HCT116 (cell line): ENCODE results near the gene PANK3. TPM values are rescaled to one million over a fixed set of nuclear protein-coding genes. Genes with fewer than 3 reads are reported as not detected.
"Not testable (repeated sequence)": the region's sequence is repeated elsewhere in the genome, so short reads cannot be mapped to it uniquely, and the experiment has no call there.

ENCODE experiments used
- ATAC-seq: fragments of 200-7000 bp; cut with Tn5 transposase; 2 replicates; pipeline ENCODE4 v1.9.1; 2020; ENCODE audit warnings: mild to moderate bottlenecking, moderate library complexity
- BruUV-seq: library from RNA; stranded (reverse); fragments of 400-500 nt; replicated peaks from 2 replicates; lab custom pipeline; 2021; lab: Mats Ljungman, UMichigan
- CTCF ChIA-PET: fragments of 300-600 bp; sonication (Branson Sonifier 250); formaldehyde crosslinking; loops from one replicate; lab custom pipeline; 2021; ENCODE audit warnings: antibody characterized with exemption; lab: Charles Lee
- POLR2A ChIA-PET: fragments of 300-600, 350-600 bp; sonication (Branson Sonifier 250); formaldehyde crosslinking; loops from one replicate; lab custom pipeline; 2021; ENCODE audit warnings: antibody characterized with exemption; lab: Charles Lee
- RAD21 ChIA-PET, 2 experiments: fragments of 300-600 bp; sonication (Branson Sonifier 250); formaldehyde crosslinking; loops; one replicate each; lab custom pipeline; 2023; ENCODE audit warnings: low total read pairs in 2 of 2; ENCODE audit not compliant: uncharacterized antibody in 2 of 2, unreplicated experiment in 2 of 2, low non-redundant PET in 1 of 2; lab: Charles Lee
- DNase-seq: peaks from one replicate; pipeline ENCODE4 v3.0.0-alpha.2; 2010; ENCODE audit warnings: low read depth, low spot score
- H2AFZ ChIP-seq: fragments of 200-600 bp; shearing (Covaris generic), sonication (generic); 2 replicates; pipeline ENCODE4 v1.6.1; 2017; ENCODE audit warnings: low read depth, mixed run types, mixed read lengths, antibody characterized with exemption, low read length; ENCODE audit not compliant: poor library complexity, severe bottlenecking
- H3K27ac ChIP-seq: 2 replicates; pipeline ENCODE4 v1.5.1; 2012; ENCODE audit warnings: low read depth, low read length
- H3K27me3 ChIP-seq: fragments of 200-600 bp; sonication (generic); 2 replicates; pipeline ENCODE4 v1.6.1; 2016; ENCODE audit warnings: mixed run types, low read length, mixed read lengths; ENCODE audit not compliant: insufficient read depth
- H3K36me3 ChIP-seq, 2 experiments: fragments of 200-500 bp in 1 of 2; fragments of 200-600 bp in 1 of 2; sonication (Bioruptor generic) in 1 of 2; sonication (generic) in 1 of 2; 2 replicates each; pipeline versions ENCODE4 v1.5.1 to v1.6.1; 2014 to 2016; ENCODE audit warnings: low read length in 2 of 2, inconsistent platforms in 1 of 2, mixed read lengths in 1 of 2, mixed run types in 1 of 2; ENCODE audit not compliant: insufficient read depth in 2 of 2, control insufficient read depth in 1 of 2
- H3K4me1 ChIP-seq, 2 experiments: fragments of 200-600 bp in 1 of 2; sonication (generic) in 1 of 2; 2 replicates each; pipeline versions ENCODE4 v1.5.1 to v1.6.1; 2012 to 2017; ENCODE audit warnings: low read length in 2 of 2, inconsistent platforms in 1 of 2, mild to moderate bottlenecking in 1 of 2, mixed read lengths in 1 of 2, mixed run types in 1 of 2, moderate library complexity in 1 of 2; ENCODE audit not compliant: insufficient read depth in 2 of 2, control insufficient read depth in 1 of 2
- H3K4me2 ChIP-seq: fragments of 200-600 bp; sonication (generic); 2 replicates; pipeline ENCODE4 v1.6.1; 2017; ENCODE audit warnings: mixed run types, low read length, mixed read lengths
- H3K4me3 ChIP-seq, 2 experiments: fragments of 200-600 bp in 1 of 2; sonication (generic) in 1 of 2; replicated peaks in 1 of 2; 2 replicates each; pipeline ENCODE4 v1.5.1; 2011 to 2016; ENCODE audit warnings: low read length in 2 of 2, control low read depth in 1 of 2, low read depth in 1 of 2, mild to moderate bottlenecking in 1 of 2, mixed read lengths in 1 of 2, mixed run types in 1 of 2
- H3K79me2 ChIP-seq: fragments of 200-600 bp; sonication (generic); 2 replicates; pipeline ENCODE4 v1.6.1; 2017; ENCODE audit warnings: mild to moderate bottlenecking, mixed run types, low read length, moderate library complexity, mixed read lengths; ENCODE audit not compliant: insufficient read depth
- H3K9ac ChIP-seq: fragments of 200-600 bp; sonication (generic); 2 replicates; pipeline ENCODE4 v1.6.1; 2016; ENCODE audit warnings: low read length, mixed read lengths
- H3K9me2 ChIP-seq: fragments of 200-600 bp; sonication (generic), shearing (Covaris generic); 2 replicates; pipeline ENCODE4 v1.6.1; 2017; ENCODE audit warnings: mixed run types, mild to moderate bottlenecking, moderate library complexity; ENCODE audit not compliant: insufficient read depth
- H3K9me3 ChIP-seq, 2 experiments: fragments of 200-500 bp in 1 of 2; fragments of 200-600 bp in 1 of 2; sonication (Bioruptor generic) in 1 of 2; sonication (generic) in 1 of 2; 2 replicates each; pipeline ENCODE4 v1.6.1; 2014 to 2017; ENCODE audit warnings: low read length in 2 of 2, mixed read lengths in 2 of 2, inconsistent platforms in 1 of 2, low read depth in 1 of 2, mild to moderate bottlenecking in 1 of 2, mixed run types in 1 of 2, moderate library complexity in 1 of 2; ENCODE audit not compliant: control insufficient read depth in 1 of 2, insufficient read depth in 1 of 2
- H4K20me1 ChIP-seq: fragments of 200-600 bp; sonication (generic), shearing (Covaris generic); 2 replicates; pipeline ENCODE4 v1.6.1; 2017; ENCODE audit warnings: mixed run types, mild to moderate bottlenecking, moderate library complexity; ENCODE audit not compliant: insufficient read depth
- CEBPB ChIP-seq: IDR thresholded peaks from 2 replicates; pipeline ENCODE4 v1.6.1; 2012; ENCODE audit warnings: low read depth
- EGR1 ChIP-seq: IDR thresholded peaks from 2 replicates; pipeline ENCODE4 v1.6.1; 2012; ENCODE audit warnings: low read depth
- ELF1 ChIP-seq: IDR thresholded peaks from 2 replicates; pipeline ENCODE4 v1.6.1; 2012; ENCODE audit warnings: low read depth, borderline replicate concordance
- EZH2phosphoT487 ChIP-seq: fragments of 200-600 bp; IDR thresholded peaks from 2 replicates; pipeline ENCODE4 v1.6.1; 2018; ENCODE audit warnings: antibody characterized with exemption, borderline replicate concordance
- POLR2A ChIP-seq: IDR thresholded peaks from 2 replicates; pipeline ENCODE4 v1.7.0; 2011; ENCODE audit warnings: borderline replicate concordance; ENCODE audit not compliant: insufficient read depth, insufficient read length; ENCODE audit errors: extremely low read depth
- POLR2AphosphoS5 ChIP-seq: IDR thresholded peaks from 2 replicates; pipeline ENCODE4 v1.6.1; 2011; ENCODE audit warnings: mild to moderate bottlenecking, low read depth, low read length, moderate library complexity
- RAD21 ChIP-seq: IDR thresholded peaks from 2 replicates; pipeline ENCODE4 v1.6.1; 2012; ENCODE audit warnings: low read depth, mild to moderate bottlenecking
- SIN3A ChIP-seq: IDR thresholded peaks from 2 replicates; pipeline ENCODE4 v1.6.1; 2012; ENCODE audit warnings: low read depth
- TCF7L2 ChIP-seq: IDR thresholded peaks from 2 replicates; pipeline ENCODE4 v1.7.0; 2011; ENCODE audit warnings: borderline replicate concordance, inconsistent platforms; ENCODE audit not compliant: insufficient read depth, insufficient read length; ENCODE audit errors: extremely low read depth
- intact Hi-C: fragments of 100-400 bp; cut with micrococcal nuclease; formaldehyde crosslinking; loops from 2 replicates; pipeline ENCODE4 v1.10.0; 2022
- total RNA-seq: library from RNA; stranded (reverse); gene quantifications from one replicate; pipeline ENCODE4 v1.2.1, GENCODE V29; 2021; ENCODE audit not compliant: unreplicated experiment
- TF ChIP-seq, protein P1 (sequence below): IDR thresholded peaks from 2 replicates; pipeline ENCODE4 v1.6.1; 2012

Gene PANK3
- total RNA-seq, 1 experiment from 2014 or later: 56.5 TPM

DNA sequence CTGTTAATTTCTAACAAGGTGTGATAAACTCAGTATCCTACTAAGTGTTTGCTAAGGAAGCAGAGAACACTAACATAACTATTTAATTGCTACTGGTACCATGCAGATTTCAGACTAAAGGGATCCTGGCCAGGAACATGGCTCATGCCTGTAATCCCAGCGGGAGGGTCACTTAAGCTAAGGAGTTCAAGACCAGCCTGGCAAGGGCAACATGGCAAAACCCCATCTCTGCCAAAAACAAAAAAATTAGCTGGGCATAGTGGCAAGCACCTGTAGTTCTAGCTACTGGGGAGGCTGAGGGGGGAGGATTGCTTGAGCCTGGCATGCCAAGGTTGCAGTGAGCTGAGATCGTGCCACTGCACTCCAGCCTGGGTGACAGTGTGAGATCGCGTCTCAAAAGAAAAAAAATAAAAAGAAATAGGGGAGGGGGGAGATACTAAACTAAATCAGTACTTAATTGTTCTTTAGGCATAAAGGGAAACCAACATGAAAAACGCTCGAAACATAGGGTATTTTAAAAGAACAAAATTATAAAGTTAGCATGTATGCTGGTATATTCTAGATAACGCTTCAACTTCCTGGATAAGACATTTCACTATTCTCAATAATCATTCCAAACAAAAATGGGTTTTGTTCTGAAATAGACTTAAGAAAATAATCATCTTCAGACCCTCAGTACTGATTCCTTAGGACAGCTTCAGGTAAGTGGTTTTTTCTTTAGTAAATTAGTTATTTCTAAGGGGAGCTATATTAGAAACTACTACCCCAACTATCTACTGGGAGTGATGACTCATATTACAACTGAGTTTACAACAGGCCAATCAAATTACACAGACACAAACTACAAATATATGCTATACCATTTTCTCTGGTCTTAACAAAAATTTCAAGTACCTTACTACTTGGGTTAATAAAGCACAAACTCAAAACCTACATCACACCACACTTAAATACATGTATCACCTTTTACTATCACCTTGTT, 3.5 kb downstream of the PANK3 start:
- Histone ChIP-seq H3K9me2 (no peaks in the 10 kb centered on the region), H4K20me1 (peaks cover 12% of the 10 kb centered on the region), H3K4me3 (no peak overlapping the region), H3K36me3 (peaks cover 0 to 4% of the 10 kb centered on the region in 2 experiments; a peak in 2 of 4 replicates), H3K27ac (no peak overlapping the region), H3K4me2 (no peak overlapping the region; the same call in 1 of the 2 replicates), H3K4me1 (peaks cover 10 to 28% of the 10 kb centered on the region in 2 experiments; a peak in 3 of 4 replicates), H3K9ac (no peak overlapping the region), H2AFZ (no peak overlapping the region), H3K9me3 (no peaks in the 10 kb centered on the region), H3K27me3 (no peaks in the 10 kb centered on the region), H3K79me2 (peaks cover 77% of the 10 kb centered on the region)
- ChIA-PET POLR2A (no interaction called here), CTCF (no interaction called here), RAD21 (no interaction called here)
- intact Hi-C loops: loop anchor here (10.0 kb wide), 1 partner anchor 271 kb away; no protein-coding TSS in a partner anchor
- BruUV-seq: no TSS peak
- no peak for TF ChIP-seq POLR2AphosphoS5
- no peak for TF ChIP-seq TCF7L2
- no peak for TF ChIP-seq RAD21
- TF ChIP-seq EZH2phosphoT487: no peak
- no peak for TF ChIP-seq ELF1
- no peak for TF ChIP-seq EGR1
- TF ChIP-seq SIN3A: no peak
- TF ChIP-seq CEBPB: no peak
- TF ChIP-seq, protein P1, sequence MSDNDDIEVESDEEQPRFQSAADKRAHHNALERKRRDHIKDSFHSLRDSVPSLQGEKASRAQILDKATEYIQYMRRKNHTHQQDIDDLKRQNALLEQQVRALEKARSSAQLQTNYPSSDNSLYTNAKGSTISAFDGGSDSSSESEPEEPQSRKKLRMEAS: no peak
- TF ChIP-seq POLR2A: no peak
- no peak for DNase-seq
- ATAC-seq: no peak

DNA sequence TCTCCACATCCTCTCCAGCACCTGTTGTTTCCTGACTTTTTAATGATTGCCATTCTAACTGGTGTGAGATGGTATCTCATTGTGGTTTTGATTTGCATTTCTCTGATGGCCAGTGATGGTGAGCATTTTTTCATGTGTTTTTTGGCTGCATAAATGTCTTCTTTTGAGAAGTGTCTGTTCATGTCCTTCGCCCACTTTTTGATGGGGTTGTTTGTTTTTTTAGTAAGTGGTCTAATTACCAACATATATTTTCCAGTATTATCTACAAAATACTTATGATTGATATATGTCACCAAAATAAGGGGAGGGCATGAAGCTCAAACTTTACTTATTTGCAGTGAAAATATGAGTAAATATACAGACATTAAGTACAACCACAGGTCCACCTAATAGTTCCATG, 5.0 kb downstream of the PANK3 start:
- POLR2A ChIA-PET: not testable (repeated sequence)

DNA sequence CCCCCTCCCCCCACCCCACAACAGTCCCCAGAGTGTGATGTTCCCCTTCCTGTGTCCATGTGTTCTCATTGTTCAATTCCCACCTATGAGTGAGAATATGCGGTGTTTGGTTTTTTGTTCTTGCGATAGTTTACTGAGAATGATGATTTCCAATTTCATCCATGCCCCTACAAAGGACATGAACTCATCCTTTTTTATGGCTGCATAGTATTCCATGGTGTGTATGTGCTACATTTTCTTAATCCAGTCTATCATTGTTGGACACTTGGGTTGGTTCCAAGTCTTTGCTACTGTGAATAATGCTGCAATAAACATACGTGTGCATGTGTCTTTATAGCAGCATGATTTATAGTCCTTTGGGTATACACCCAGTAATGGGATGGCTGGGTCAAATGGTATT, 5.5 kb downstream of the PANK3 start:
- DNase-seq, BruUV-seq, H3K36me3 ChIP-seq, H3K27me3 ChIP-seq, H3K9me3 ChIP-seq, H3K9me2 ChIP-seq, H2AFZ ChIP-seq, H3K27ac ChIP-seq, CTCF ChIA-PET, ATAC-seq, POLR2A ChIA-PET, RAD21 ChIA-PET, H3K9ac ChIP-seq, H3K4me2 ChIP-seq, H3K4me3 ChIP-seq: not testable (repeated sequence)
- Histone ChIP-seq H3K4me1 (peaks cover 5 to 20% of the 10 kb centered on the region in 2 experiments; a peak in 2 of 4 replicates), H3K79me2 (peaks cover 90% of the 10 kb centered on the region), H4K20me1 (peaks cover 12% of the 10 kb centered on the region)
- intact Hi-C loops: loop anchor here (10.0 kb wide), 1 partner anchor 269 kb away; no protein-coding TSS in a partner anchor

More for the DNA sequence above, 5.0 kb downstream of the PANK3 start:
- H3K9me2 ChIP-seq, BruUV-seq, H3K36me3 ChIP-seq, RAD21 ChIA-PET, ATAC-seq, DNase-seq, H3K9me3 ChIP-seq, H2AFZ ChIP-seq, H3K4me2 ChIP-seq, H3K27me3 ChIP-seq, CTCF ChIA-PET, H3K9ac ChIP-seq, H3K4me3 ChIP-seq, H3K27ac ChIP-seq: not testable (repeated sequence)
- H3K4me1 ChIP-seq: peaks cover 5 to 20% of the 10 kb centered on the region in 2 experiments; a peak in 2 of 4 replicates
- H3K79me2 ChIP-seq: peaks cover 90% of the 10 kb centered on the region
- H4K20me1 ChIP-seq: peaks cover 12% of the 10 kb centered on the region
- intact Hi-C loops: loop anchor here (10.0 kb wide), 1 partner anchor 269 kb away; no protein-coding TSS in a partner anchor
